ENCODE data around the gene PIEZO2. TPM values are rescaled to one million over a fixed set of nuclear protein-coding genes. Genes with fewer than 3 reads are reported as not detected.

The PIEZO2 gene
- total RNA-seq, 1 experiment from 2014 or later: 5.5 TPM

DNA sequence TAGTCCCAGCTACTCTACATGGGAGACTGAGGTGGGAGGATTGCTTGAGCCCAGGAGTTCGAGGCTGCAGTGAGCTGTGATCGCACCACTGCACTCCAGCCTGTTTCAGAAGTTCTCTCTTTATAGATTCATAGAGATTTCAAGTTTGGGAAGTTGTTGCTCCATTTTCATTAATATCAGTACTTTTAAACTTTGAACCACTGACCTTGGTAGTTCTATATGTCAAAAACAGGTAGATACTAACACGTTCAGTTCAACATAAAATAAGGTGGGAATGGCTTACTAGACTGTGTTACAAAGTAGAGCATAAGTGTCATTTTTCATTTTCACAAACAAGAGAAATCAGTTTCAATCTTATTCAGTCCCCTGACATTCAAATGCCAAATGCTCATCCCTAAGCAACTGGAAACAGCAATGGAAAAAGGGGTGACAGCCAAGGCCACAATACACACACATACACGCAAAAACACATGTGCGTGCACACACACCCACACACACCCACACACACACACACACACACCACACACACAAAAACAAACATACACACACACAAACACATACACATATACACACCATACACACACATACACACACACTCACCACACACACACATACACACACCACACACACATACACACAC lies 71.7 kb downstream of the PIEZO2 start:
- no peak for DNase-seq (ENCODE audit: low spot score)
- BruUV-seq (replicated peaks): no TSS peak
- POLR2A ChIA-PET (ENCODE audit: low non-redundant PET): no interaction called here

DNA sequence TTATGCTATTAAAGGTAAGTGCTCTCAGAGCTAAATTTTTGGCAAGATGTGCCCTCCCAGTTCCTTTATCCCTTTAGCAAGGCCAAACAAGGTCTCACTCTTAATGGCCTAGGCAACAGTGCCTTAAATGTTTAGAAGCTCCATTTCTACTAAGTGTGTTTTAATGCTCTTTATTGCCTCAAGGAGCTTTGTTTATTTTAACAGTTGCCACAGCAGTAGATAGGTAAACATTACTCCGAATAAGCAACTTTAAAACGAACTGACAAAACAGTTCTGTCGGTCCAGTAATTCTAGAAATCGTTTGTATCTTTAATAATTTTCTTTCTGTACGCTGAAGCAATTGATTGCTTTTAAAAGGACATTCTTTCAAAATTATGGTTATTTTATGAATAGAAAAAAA lies 74.5 kb downstream of the PIEZO2 start:
- no TSS peak for BruUV-seq (replicated peaks)
- DNase-seq (ENCODE audit: low spot score): no peak
- CTCF ChIA-PET: no interaction called here

More for the DNA sequence above, 71.7 kb downstream of the PIEZO2 start:
- CTCF ChIA-PET: no interaction called here
- Histone ChIP-seq H3K36me3 (ENCODE audit: insufficient read depth, low read length, poor library complexity, severe bottlenecking) (no peaks in the 10 kb centered on the region), H3K27me3 (replicated peaks; ENCODE audit: insufficient read depth, low read depth, low read length, poor library complexity) (peaks cover 4% of the 10 kb centered on the region), H3K4me3 (ENCODE audit: low read depth, low read length, poor library complexity, severe bottlenecking) (no peak overlapping the region), H3K9me3 (ENCODE audit: low read depth, low read length, poor library complexity, severe bottlenecking) (no peaks in the 10 kb centered on the region), H3K27ac (ENCODE audit: low read depth, low read length, poor library complexity, severe bottlenecking) (no peak overlapping the region), H3K4me1 (ENCODE audit: insufficient read depth, low read length, poor library complexity, severe bottlenecking) (no peaks in the 10 kb centered on the region)
- no peak for TF ChIP-seq EZH2 (IDR thresholded peaks at IDR 0.05; ENCODE audit: borderline replicate concordance, low read depth, low read length, poor library complexity, severe bottlenecking)
- TF ChIP-seq, protein P1, sequence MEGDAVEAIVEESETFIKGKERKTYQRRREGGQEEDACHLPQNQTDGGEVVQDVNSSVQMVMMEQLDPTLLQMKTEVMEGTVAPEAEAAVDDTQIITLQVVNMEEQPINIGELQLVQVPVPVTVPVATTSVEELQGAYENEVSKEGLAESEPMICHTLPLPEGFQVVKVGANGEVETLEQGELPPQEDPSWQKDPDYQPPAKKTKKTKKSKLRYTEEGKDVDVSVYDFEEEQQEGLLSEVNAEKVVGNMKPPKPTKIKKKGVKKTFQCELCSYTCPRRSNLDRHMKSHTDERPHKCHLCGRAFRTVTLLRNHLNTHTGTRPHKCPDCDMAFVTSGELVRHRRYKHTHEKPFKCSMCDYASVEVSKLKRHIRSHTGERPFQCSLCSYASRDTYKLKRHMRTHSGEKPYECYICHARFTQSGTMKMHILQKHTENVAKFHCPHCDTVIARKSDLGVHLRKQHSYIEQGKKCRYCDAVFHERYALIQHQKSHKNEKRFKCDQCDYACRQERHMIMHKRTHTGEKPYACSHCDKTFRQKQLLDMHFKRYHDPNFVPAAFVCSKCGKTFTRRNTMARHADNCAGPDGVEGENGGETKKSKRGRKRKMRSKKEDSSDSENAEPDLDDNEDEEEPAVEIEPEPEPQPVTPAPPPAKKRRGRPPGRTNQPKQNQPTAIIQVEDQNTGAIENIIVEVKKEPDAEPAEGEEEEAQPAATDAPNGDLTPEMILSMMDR (conservative IDR thresholded peaks at IDR 0.05; ENCODE audit: low read depth, low read length): no peak
- intact Hi-C loops (cut with micrococcal nuclease; ENCODE audit: unreplicated experiment): no loop called here

DNA sequence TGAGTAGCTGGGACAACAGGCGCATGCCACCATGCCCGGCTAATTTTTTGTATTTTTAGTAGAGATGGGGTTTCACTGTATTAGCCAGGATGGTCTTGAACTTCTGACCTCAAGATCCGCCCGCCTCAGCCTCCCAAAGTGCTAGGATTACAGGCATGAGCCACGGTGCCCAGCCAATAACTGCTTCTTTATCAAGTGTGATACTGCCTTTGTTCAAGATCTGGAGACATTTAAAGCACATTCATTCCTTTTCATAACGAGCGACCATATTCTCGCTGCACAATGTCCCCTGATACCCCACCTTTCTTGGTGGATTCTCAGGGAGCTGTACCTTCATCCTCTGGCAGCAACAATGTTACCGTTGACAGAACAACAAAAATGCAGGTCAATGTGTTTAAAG lies 75.4 kb downstream of the PIEZO2 start:
- H3K9me3 ChIP-seq (ENCODE audit: low read depth, low read length, poor library complexity, severe bottlenecking): no peaks in the 10 kb centered on the region
- CTCF ChIA-PET: no interaction called here
- H3K27me3 ChIP-seq (replicated peaks; ENCODE audit: insufficient read depth, low read depth, low read length, poor library complexity): peaks cover 5% of the 10 kb centered on the region
- POLR2A ChIA-PET (ENCODE audit: low non-redundant PET): no interaction called here
- intact Hi-C loops (cut with micrococcal nuclease; ENCODE audit: unreplicated experiment): no loop called here
- BruUV-seq (replicated peaks): no TSS peak
- no peak for DNase-seq (ENCODE audit: low spot score)
- H3K4me1 ChIP-seq (ENCODE audit: insufficient read depth, low read length, poor library complexity, severe bottlenecking): no peaks in the 10 kb centered on the region
- H3K4me3 ChIP-seq (ENCODE audit: low read depth, low read length, poor library complexity, severe bottlenecking): no peak overlapping the region
- no peak overlapping the region for H3K27ac ChIP-seq (ENCODE audit: low read depth, low read length, poor library complexity, severe bottlenecking)
- TF ChIP-seq, protein P1 (conservative IDR thresholded peaks at IDR 0.05; ENCODE audit: low read depth, low read length): no peak
- no peak for TF ChIP-seq EZH2 (IDR thresholded peaks at IDR 0.05; ENCODE audit: borderline replicate concordance, low read depth, low read length, poor library complexity, severe bottlenecking)
- no peaks in the 10 kb centered on the region for H3K36me3 ChIP-seq (ENCODE audit: insufficient read depth, low read length, poor library complexity, severe bottlenecking)

More for the DNA sequence above, 74.5 kb downstream of the PIEZO2 start:
- intact Hi-C loops (cut with micrococcal nuclease; ENCODE audit: unreplicated experiment): no loop called here
- no peak overlapping the region for H3K4me3 ChIP-seq (ENCODE audit: low read depth, low read length, poor library complexity, severe bottlenecking)
- peaks cover 5% of the 10 kb centered on the region for H3K27me3 ChIP-seq (replicated peaks; ENCODE audit: insufficient read depth, low read depth, low read length, poor library complexity)
- H3K27ac ChIP-seq (ENCODE audit: low read depth, low read length, poor library complexity, severe bottlenecking): no peak overlapping the region
- no peaks in the 10 kb centered on the region for H3K36me3 ChIP-seq (ENCODE audit: insufficient read depth, low read length, poor library complexity, severe bottlenecking)
- POLR2A ChIA-PET (ENCODE audit: low non-redundant PET): no interaction called here
- no peaks in the 10 kb centered on the region for H3K4me1 ChIP-seq (ENCODE audit: insufficient read depth, low read length, poor library complexity, severe bottlenecking)
- no peak for TF ChIP-seq EZH2 (IDR thresholded peaks at IDR 0.05; ENCODE audit: borderline replicate concordance, low read depth, low read length, poor library complexity, severe bottlenecking)
- TF ChIP-seq, protein P1 (conservative IDR thresholded peaks at IDR 0.05; ENCODE audit: low read depth, low read length): no peak
- no peaks in the 10 kb centered on the region for H3K9me3 ChIP-seq (ENCODE audit: low read depth, low read length, poor library complexity, severe bottlenecking)
